HepG2 (cell line): Measurements from ENCODE around the gene LDB3. TPM values are rescaled to one million over a fixed set of nuclear protein-coding genes. Genes with fewer than 3 reads are reported as not detected.

Source experiments
- ATAC-seq: fragments of 200-7000 bp; cut with Tn5 transposase; 3 replicates; pipeline ENCODE4 v1.9.1; 2020; ENCODE audit warnings: mild to moderate bottlenecking, moderate library complexity
- BruUV-seq: library from RNA; stranded (reverse); fragments of 400-500 nt; replicated peaks from 2 replicates; lab custom pipeline; 2021; lab: Mats Ljungman, UMichigan
- CTCF ChIA-PET: fragments of 300-600 bp; formaldehyde crosslinking; extraction: SDS; loops from one replicate; lab custom pipeline; 2021; ENCODE audit warnings: low total read pairs, inconsistent platforms, low intra/inter-chr PET ratio; lab: Yijun Ruan, JAX
- POLR2A ChIA-PET: fragments of 350-600 bp; sonication (Branson Sonifier 250); formaldehyde crosslinking; loops from one replicate; lab custom pipeline; 2020; ENCODE audit warnings: antibody characterized with exemption, inconsistent platforms; lab: Yijun Ruan, JAX
- DNase-seq: peaks from one replicate; pipeline ENCODE4 v3.0.0-alpha.2; 2015; ENCODE audit warnings: low spot score
- FAIRE-seq: peaks from 3 replicates; lab custom pipeline; 2011; peaks lifted over from hg19 to GRCh38; lab: Jason Lieb, UNC
- H2AFZ ChIP-seq: one replicate; pipeline ENCODE4 v1.6.1; 2011; ENCODE audit warnings: low read length, inconsistent platforms
- H3K27ac ChIP-seq: fragments of 300-600 bp; 3 replicates; pipeline ENCODE4 v1.8.0; 2011; ENCODE audit warnings: mixed run types, mild to moderate bottlenecking, mixed read lengths, low read length, inconsistent platforms; ENCODE audit not compliant: insufficient read depth; ENCODE audit errors: extremely low read length
- H3K27me3 ChIP-seq, 2 experiments: fragments of 200-600 bp in 1 of 2; 2 replicates in 1 of 2; 3 replicates in 1 of 2; pipeline versions ENCODE4 v1.6.0 to v1.8.0; 2011; ENCODE audit warnings: low read length in 2 of 2, mild to moderate bottlenecking in 2 of 2, moderate library complexity in 2 of 2, inconsistent platforms in 1 of 2; ENCODE audit not compliant: insufficient read depth in 2 of 2, control insufficient read depth in 1 of 2
- H3K36me3 ChIP-seq, 2 experiments: fragments of 200-600 bp in 1 of 2; replicated peaks in 1 of 2; 2 replicates in 1 of 2; 3 replicates in 1 of 2; pipeline versions ENCODE4 v1.5.1 to v1.8.0; 2011; ENCODE audit warnings: low read length in 2 of 2, inconsistent platforms in 1 of 2; ENCODE audit not compliant: insufficient read depth in 2 of 2, control insufficient read depth in 1 of 2
- H3K4me1 ChIP-seq: 2 replicates; pipeline ENCODE4 v1.5.1; 2012; ENCODE audit warnings: low read length, inconsistent platforms; ENCODE audit not compliant: insufficient read depth
- H3K4me2 ChIP-seq: 2 replicates; pipeline ENCODE4 v1.6.0; 2011; ENCODE audit warnings: low read depth, low read length, inconsistent platforms
- H3K4me3 ChIP-seq, 3 experiments: fragments of 200-600 bp in 1 of 3; sonication (generic), shearing (Covaris generic) in 1 of 3; replicated peaks in 1 of 3; 2 replicates each; pipeline ENCODE4 v1.5.1; 2011 to 2016; ENCODE audit warnings: low read length in 3 of 3, inconsistent platforms in 2 of 3, low read depth in 2 of 3, mild to moderate bottlenecking in 2 of 3, control low read depth in 1 of 3, mixed read lengths in 1 of 3; ENCODE audit not compliant: insufficient read depth in 1 of 3
- H3K79me2 ChIP-seq: one replicate; pipeline ENCODE4 v1.6.1; 2011; ENCODE audit warnings: low read length, inconsistent platforms; ENCODE audit not compliant: insufficient read depth
- H3K9ac ChIP-seq: 2 replicates; pipeline ENCODE4 v1.6.0; 2011; ENCODE audit warnings: mild to moderate bottlenecking, low read depth, low read length, inconsistent platforms; ENCODE audit not compliant: insufficient read depth
- H3K9me3 ChIP-seq: 2 replicates; pipeline ENCODE4 v1.5.1; 2012; ENCODE audit warnings: mild to moderate bottlenecking, low read length
- H4K20me1 ChIP-seq: 2 replicates; pipeline ENCODE4 v1.6.0; 2011; ENCODE audit warnings: inconsistent platforms, mild to moderate bottlenecking, low read length, moderate library complexity; ENCODE audit not compliant: insufficient read depth
- ATAD3A ChIP-seq: sonication (generic); formaldehyde crosslinking; IDR thresholded peaks from 2 replicates; pipeline ENCODE4 v1.4.0; 2020; ENCODE audit warnings: missing genetic modification reagents
- ATF1 ChIP-seq: IDR thresholded peaks from 2 replicates; pipeline ENCODE4 v1.6.1; 2016; ENCODE audit warnings: mild to moderate bottlenecking, control low read depth
- RELA ChIP-seq: sonication (generic); formaldehyde crosslinking; IDR thresholded peaks from 2 replicates; pipeline ENCODE4 v1.4.0; 2020; ENCODE audit warnings: missing genetic modification reagents
- ZNF12 ChIP-seq: sonication (generic); formaldehyde crosslinking; IDR thresholded peaks from 2 replicates; pipeline ENCODE4 v1.5.0; 2020; ENCODE audit warnings: missing genetic modification reagents
- ZNF121 ChIP-seq: sonication (generic); formaldehyde crosslinking; IDR thresholded peaks from 2 replicates; pipeline ENCODE4 v1.5.0; 2020; ENCODE audit warnings: mild to moderate bottlenecking, missing genetic modification reagents
- WGBS: methylation state at CpG from one replicate; pipeline ENCODE4 v1.1.6; 2017; ENCODE audit warnings: low lambda C conversion rate; 5-methylcytosine and 5-hydroxymethylcytosine counted together
- in situ Hi-C: cut with HindIII; loops from 2 replicates; pipeline ENCODE4 v1.10.0; 2017; ENCODE audit warnings: low pct_unique_long_range_greater_than_20kb; ENCODE audit not compliant: extremely low pct_ligation_motif_present
- intact Hi-C: fragments of 100-400 bp; cut with micrococcal nuclease; formaldehyde crosslinking; loops from one replicate; pipeline ENCODE4 v1.10.0; 2022; ENCODE audit not compliant: unreplicated experiment
- polyA plus RNA-seq, 8 experiments: library from polyadenylated mRNA; depleted of rRNA in 3 of 8; stranded (reverse) in 7 of 8; unstranded in 1 of 8; fragments of >200 nt; fragmentation: Illumina TruSeq in 4 of 8; extraction: Trizol in 4 of 8; gene quantifications; 2 replicates each; pipeline versions ENCODE4 v1.2.1 to v1.2.3, GENCODE V29; 2011 to 2016; ENCODE audit warnings: low read depth in 4 of 8, missing spikeins in 1 of 8, mixed read lengths in 1 of 8; ENCODE audit not compliant: insufficient read depth in 1 of 8
- total RNA-seq, 5 experiments: library from RNA; depleted of rRNA; stranded (reverse); fragments of >200 nt; fragmentation: Illumina TruSeq; extraction: Trizol; gene quantifications; 2 replicates each; pipeline ENCODE4 v1.2.3, GENCODE V29; 2016; ENCODE audit warnings: low read depth in 1 of 5
- TF ChIP-seq, protein P1 (sequence below): sonication (generic); formaldehyde crosslinking; IDR thresholded peaks from 2 replicates; pipeline ENCODE4 v1.5.0; 2020; ENCODE audit warnings: mild to moderate bottlenecking, missing genetic modification reagents, borderline replicate concordance

The LDB3 gene
- total and polyA plus RNA-seq, 2 of the 13 experiments (the other 11 are each of a cell fraction or from before 2014, with no cell fraction given) = not detected

DNA sequence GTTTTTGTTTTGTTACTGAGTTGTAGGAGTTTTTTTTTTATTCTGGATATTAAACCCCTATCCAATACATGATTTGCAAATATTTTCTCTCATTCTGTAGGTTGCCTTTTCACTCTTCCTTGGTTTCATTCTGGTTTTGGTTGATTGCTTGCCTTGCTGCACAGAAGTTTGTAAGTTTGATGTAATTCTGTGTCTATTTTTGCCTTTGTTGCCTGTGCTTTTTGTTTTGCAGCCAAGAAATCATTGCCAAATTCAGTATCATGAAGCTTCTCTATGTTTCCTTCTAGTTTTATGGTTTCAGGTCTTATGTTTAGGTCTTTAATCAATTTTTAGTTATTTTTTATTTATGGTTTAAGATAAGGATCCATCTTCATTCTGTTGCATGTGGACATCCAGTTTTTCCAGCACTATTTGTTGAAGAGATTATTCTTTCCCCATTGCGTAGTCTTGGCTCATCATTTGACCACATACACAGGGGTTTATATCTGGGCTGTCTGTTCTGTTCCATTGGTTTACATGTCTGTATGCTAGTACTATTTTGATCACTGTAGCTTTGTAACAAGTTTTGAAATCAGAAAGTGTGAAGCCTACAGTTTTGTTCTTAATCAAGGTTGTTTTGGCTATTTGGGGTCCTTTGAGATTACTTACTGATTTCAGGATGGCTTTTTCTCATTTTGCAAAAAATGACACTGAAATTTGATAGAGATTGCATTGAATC, 114.5 kb downstream of the LDB3 start:
- in situ Hi-C loops (no loop called here), intact Hi-C loops (no loop called here)
- CTCF ChIA-PET = no interaction called here
- TF ChIP-seq ZNF12 (no peak), RELA (no peak), ATAD3A (no peak), ATF1 (CRISPR knock-in tag) (no peak)
- TF ChIP-seq, protein P1, sequence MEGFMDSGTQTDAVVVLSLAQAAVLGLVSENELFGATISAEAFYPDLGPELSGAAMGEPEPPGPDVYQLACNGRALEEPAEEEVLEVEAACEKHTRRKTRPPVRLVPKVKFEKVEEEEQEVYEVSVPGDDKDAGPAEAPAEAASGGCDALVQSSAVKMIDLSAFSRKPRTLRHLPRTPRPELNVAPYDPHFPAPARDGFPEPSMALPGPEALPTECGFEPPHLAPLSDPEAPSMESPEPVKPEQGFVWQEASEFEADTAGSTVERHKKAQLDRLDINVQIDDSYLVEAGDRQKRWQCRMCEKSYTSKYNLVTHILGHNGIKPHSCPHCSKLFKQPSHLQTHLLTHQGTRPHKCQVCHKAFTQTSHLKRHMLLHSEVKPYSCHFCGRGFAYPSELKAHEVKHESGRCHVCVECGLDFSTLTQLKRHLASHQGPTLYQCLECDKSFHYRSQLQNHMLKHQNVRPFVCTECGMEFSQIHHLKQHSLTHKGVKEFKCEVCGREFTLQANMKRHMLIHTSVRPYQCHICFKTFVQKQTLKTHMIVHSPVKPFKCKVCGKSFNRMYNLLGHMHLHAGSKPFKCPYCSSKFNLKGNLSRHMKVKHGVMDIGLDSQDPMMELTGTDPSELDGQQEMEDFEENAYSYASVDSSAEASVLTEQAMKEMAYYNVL (CRISPR knock-in tag) = no peak
- Histone ChIP-seq H3K4me1 (peaks cover 39% of the 10 kb centered on the region), H2AFZ (no peak overlapping the region), H3K27ac (no peak overlapping the region), H3K4me2 (no peak overlapping the region), H3K36me3 (0 out of 5 replicates have a peak, but pooled peaks cover 0 to 3% of the 10 kb centered on the region in 2 experiments), H3K27me3 (no peaks in the 10 kb centered on the region), H3K4me3 (no peak overlapping the region), H3K9ac (no peak overlapping the region), H3K79me2 (peaks cover 88% of the 10 kb centered on the region), H4K20me1 (peaks cover 16% of the 10 kb centered on the region; the same call in 1 of the 2 replicates), H3K9me3 (no peaks in the 10 kb centered on the region)
- no peak for ATAC-seq
- no peak for FAIRE-seq
- no TSS peak for BruUV-seq
- 94% methylated on average over 1 of the region's 1 CpG for WGBS
- DNase-seq = no peak
- POLR2A ChIA-PET = no interaction called here

DNA sequence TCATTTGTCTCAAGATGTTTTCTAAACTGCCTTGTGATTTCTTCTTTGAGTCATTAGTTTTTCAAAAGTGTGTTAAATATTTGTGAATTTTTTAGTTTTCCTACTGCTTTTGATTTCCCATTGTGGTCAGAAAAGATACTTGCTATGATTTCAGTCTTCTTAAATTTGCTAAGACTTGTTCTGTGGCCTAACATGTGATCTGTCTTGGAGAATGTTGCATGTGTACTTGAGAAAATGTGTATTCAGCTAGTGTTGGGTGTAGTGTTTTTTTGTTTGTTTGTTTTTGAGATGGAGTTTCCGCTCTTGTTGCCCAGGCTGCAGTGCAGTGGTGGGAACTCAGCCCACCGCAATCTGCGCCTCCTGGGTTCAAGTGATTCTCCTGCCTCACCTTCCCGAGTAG, 116.7 kb downstream of the LDB3 start:
- intact Hi-C loops = no loop called here
- in situ Hi-C loops = no loop called here
- BruUV-seq = no TSS peak

More for the DNA sequence above, 116.7 kb downstream of the LDB3 start:
- CTCF ChIA-PET = no interaction called here
- Histone ChIP-seq H3K27me3 (no peaks in the 10 kb centered on the region), H3K9me3 (no peaks in the 10 kb centered on the region), H3K79me2 (peaks cover 80% of the 10 kb centered on the region), H3K9ac (no peak overlapping the region), H3K36me3 (no peaks in the 10 kb centered on the region), H3K4me1 (peaks cover 27% of the 10 kb centered on the region), H3K27ac (no peak overlapping the region), H2AFZ (no peak overlapping the region), H4K20me1 (peaks cover 8% of the 10 kb centered on the region), H3K4me3 (no peak overlapping the region), H3K4me2 (no peak overlapping the region)
- POLR2A ChIA-PET = no interaction called here
- 94% methylated on average over 4 of the region's 4 CpGs for WGBS
- ATAC-seq (no peak), FAIRE-seq (no peak), DNase-seq (no peak)
- TF ChIP-seq ZNF121 (CRISPR knock-in tag) = no peak

Other genes with a start within 250 kb of the LDB3 start
- gene WAPL, start 146.7 kb upstream of the LDB3 start, total RNA-seq (2016; rRNA removed; fragmentation: Illumina TruSeq; extraction: Trizol) = 43.5 and 64.9 TPM in 2 replicates
- 12.3 and 13.2 TPM in 2 replicates for gene WAPL, start 146.7 kb upstream of the LDB3 start, polyA plus RNA-seq (2011; rRNA removed)
- not detected in 2 replicates for gene OPN4, start 14.0 kb upstream of the LDB3 start, total RNA-seq (2016; rRNA removed; fragmentation: Illumina TruSeq; extraction: Trizol)
- gene OPN4, start 14.0 kb upstream of the LDB3 start, polyA plus RNA-seq (2011; rRNA removed) = not detected in 2 replicates
- 42.3 and 44.2 TPM in 2 replicates for gene BMPR1A, start 88.1 kb downstream of the LDB3 start, total RNA-seq (2016; rRNA removed; fragmentation: Illumina TruSeq; extraction: Trizol)
- 16.6 and 17.8 TPM in 2 replicates for gene BMPR1A, start 88.1 kb downstream of the LDB3 start, polyA plus RNA-seq (2011; rRNA removed)